GM23338 (cell line): Measurements from ENCODE around the gene SLC36A1. TPM values are rescaled to one million over a fixed set of nuclear protein-coding genes. Genes with fewer than 3 reads are reported as not detected.
A peak's percentile ranks its signal among the peaks of the same experiment; 100 is the strongest.

ENCODE experiments used
- ATAC-seq: fragments of 200-7000 bp; cut with Tn5 transposase; 3 replicates; pipeline ENCODE4 v1.9.1; 2020
- DNase-seq: peaks from one replicate; pipeline ENCODE4 v3.0.0-alpha.2; 2015; ENCODE audit warnings: low spot score
- H2AFZ ChIP-seq: fragments of 200-600 bp; sonication (generic); 2 replicates; pipeline ENCODE4 v1.8.0; 2016; ENCODE audit warnings: antibody characterized with exemption, mild to moderate bottlenecking, moderate library complexity
- H3F3A ChIP-seq: fragments of 200-600 bp; sonication (generic); replicated peaks from 2 replicates; pipeline ENCODE4 v1.8.0; 2017; ENCODE audit warnings: antibody characterized with exemption, mixed run types, low read depth
- H3K27ac ChIP-seq: fragments of 200-600 bp; sonication (generic); 2 replicates; pipeline ENCODE4 v1.6.1; 2016; ENCODE audit warnings: low read depth
- H3K27me3 ChIP-seq: fragments of 200-600 bp; sonication (generic); 2 replicates; pipeline ENCODE4 v1.8.0; 2016; ENCODE audit warnings: mild to moderate bottlenecking, mixed run types, moderate library complexity; ENCODE audit not compliant: insufficient read depth
- H3K36me3 ChIP-seq: fragments of 200-600 bp; sonication (generic); 2 replicates; pipeline ENCODE4 v1.8.0; 2016; ENCODE audit warnings: mild to moderate bottlenecking; ENCODE audit not compliant: insufficient read depth
- H3K4me1 ChIP-seq: fragments of 200-600 bp; sonication (generic); 2 replicates; pipeline ENCODE4 v1.8.0; 2016; ENCODE audit warnings: mild to moderate bottlenecking, moderate library complexity; ENCODE audit not compliant: insufficient read depth
- H3K4me2 ChIP-seq: fragments of 200-600 bp; sonication (generic); 2 replicates; pipeline ENCODE4 v1.7.1; 2017; ENCODE audit warnings: mixed run types
- H3K4me3 ChIP-seq: fragments of 200-600 bp; sonication (generic); 2 replicates; pipeline ENCODE4 v1.6.1; 2016; ENCODE audit warnings: mixed run types
- H3K79me2 ChIP-seq: fragments of 200-600 bp; sonication (generic); replicated peaks from 2 replicates; pipeline ENCODE4 v1.8.0; 2017; ENCODE audit warnings: mild to moderate bottlenecking; ENCODE audit not compliant: insufficient read depth
- H3K9me2 ChIP-seq: fragments of 200-600 bp; sonication (generic); 2 replicates; pipeline ENCODE4 v1.8.0; 2017; ENCODE audit not compliant: insufficient read depth
- H4K20me1 ChIP-seq: fragments of 200-600 bp; sonication (generic); replicated peaks from 2 replicates; pipeline ENCODE4 v1.8.0; 2017; ENCODE audit warnings: mild to moderate bottlenecking; ENCODE audit not compliant: insufficient read depth
- H3K27ac Mint-ChIP-seq: 2 replicates; pipeline ENCODE4 v1.8.0; 2020; ENCODE audit warnings: inconsistent platforms, mild to moderate bottlenecking, moderate library complexity, mixed read lengths
- H3K27me3 Mint-ChIP-seq: 3 replicates; pipeline ENCODE4 v1.8.0; 2022; ENCODE audit warnings: low read depth, mild to moderate bottlenecking, moderate library complexity, mixed read lengths, inconsistent platforms; ENCODE audit not compliant: insufficient read depth, poor library complexity
- H3K36me3 Mint-ChIP-seq: 3 replicates; pipeline ENCODE4 v1.8.0; 2021; ENCODE audit warnings: low read depth, mild to moderate bottlenecking, inconsistent platforms, moderate library complexity, mixed read lengths
- H3K4me1 Mint-ChIP-seq: 3 replicates; pipeline ENCODE4 v1.8.0; 2020; ENCODE audit warnings: mild to moderate bottlenecking, inconsistent platforms, mixed read lengths
- H3K4me3 Mint-ChIP-seq: 3 replicates; pipeline ENCODE4 v1.8.0; 2021; ENCODE audit warnings: moderate library complexity, mild to moderate bottlenecking, inconsistent platforms, mixed read lengths
- H3K9me3 Mint-ChIP-seq: 3 replicates; pipeline ENCODE4 v1.8.0; 2020; ENCODE audit warnings: moderate library complexity, mild to moderate bottlenecking, inconsistent platforms, mixed read lengths
- CREB1 ChIP-seq: fragments of 250-450 bp; sonication (Bioruptor Pico); IDR thresholded peaks from 2 replicates; pipeline ENCODE4 v1.5.0; 2020; ENCODE audit warnings: low read depth, mild to moderate bottlenecking, moderate library complexity
- EZH2 ChIP-seq: fragments of 200-600 bp; sonication (generic); IDR thresholded peaks from one replicate; pipeline ENCODE4 v1.8.0; 2017; ENCODE audit warnings: antibody characterized with exemption, mild to moderate bottlenecking, low read depth; ENCODE audit not compliant: unreplicated experiment
- EZH2phosphoT487 ChIP-seq: fragments of 200-600 bp; sonication (generic); IDR thresholded peaks from one replicate; pipeline ENCODE4 v1.8.1; 2018; ENCODE audit warnings: antibody characterized with exemption; ENCODE audit not compliant: unreplicated experiment
- JUNB ChIP-seq: IDR thresholded peaks from one replicate; pipeline ENCODE4 v1.6.1; 2016; ENCODE audit warnings: antibody characterized with exemption; ENCODE audit not compliant: unreplicated experiment
- NANOG ChIP-seq: IDR thresholded peaks from 2 replicates; pipeline ENCODE4 v1.6.1; 2016; ENCODE audit warnings: antibody characterized with exemption, borderline replicate concordance
- STAT1 ChIP-seq: IDR thresholded peaks from one replicate; pipeline ENCODE4 v1.6.1; 2016; ENCODE audit warnings: antibody characterized with exemption; ENCODE audit not compliant: unreplicated experiment
- ZNF114 ChIP-seq: fragments of 250-450 bp; sonication (Bioruptor Pico); IDR thresholded peaks from 2 replicates; pipeline ENCODE4 v1.5.0; 2020; ENCODE audit warnings: mild to moderate bottlenecking, moderate library complexity
- ZNF331 ChIP-seq: fragments of 250-450 bp; sonication (Bioruptor Pico); IDR thresholded peaks from 2 replicates; pipeline ENCODE4 v1.5.0; 2020; ENCODE audit warnings: low read depth, mild to moderate bottlenecking, moderate library complexity
- polyA plus RNA-seq: library from polyadenylated mRNA; unstranded; fragments of >200 nt; fragmentation: Nextera tagmentation; extraction: Ambion mirVana; gene quantifications from 2 replicates; pipeline ENCODE4 v1.2.1, GENCODE V29; 2016
- total RNA-seq: library from RNA; depleted of rRNA; stranded (reverse); fragments of >200 nt; shearing (Covaris generic); gene quantifications from 2 replicates; pipeline ENCODE4 v1.2.3, GENCODE V29; 2014
- TF ChIP-seq, protein P1 (sequence below): IDR thresholded peaks from 2 replicates; pipeline ENCODE4 v1.6.1; 2016; ENCODE audit warnings: antibody characterized with exemption
- TF ChIP-seq, protein P2 (sequence below), 2 experiments: fragments of 200-600 bp in 1 of 2; sonication (generic) in 1 of 2; conservative IDR thresholded peaks; 2 replicates each; pipeline versions ENCODE4 v1.5.1 to v1.6.1; 2016 to 2017; ENCODE audit warnings: antibody characterized with exemption in 2 of 2, low read depth in 2 of 2, mild to moderate bottlenecking in 2 of 2, moderate library complexity in 1 of 2

Gene SLC36A1
- total and polyA plus RNA-seq, 2 experiments from 2014 or later = 5.2 to 10.4 TPM

DNA sequence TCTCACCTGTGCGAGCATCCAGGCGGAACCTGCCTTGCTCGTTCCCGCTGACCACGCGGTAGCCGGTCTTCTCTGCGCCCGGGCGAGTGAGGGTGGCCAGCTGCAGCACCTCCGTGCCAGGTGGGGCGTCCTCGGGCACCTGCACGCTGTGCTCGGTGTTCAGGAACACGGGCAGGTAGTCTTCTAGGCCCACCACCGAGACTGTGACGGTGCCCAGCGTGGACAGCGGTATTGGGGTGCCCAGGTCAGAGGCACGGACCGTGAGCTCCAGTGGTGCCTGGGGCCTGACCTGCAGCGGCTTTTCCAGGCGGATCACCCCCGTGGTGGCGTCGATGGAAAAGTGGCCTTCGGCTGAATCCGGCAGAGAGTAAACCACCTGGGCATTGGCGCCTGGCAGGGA, 84.2 kb downstream of the SLC36A1 start:
- peaks cover 3% of the 10 kb centered on the region for H3K27me3 Mint-ChIP-seq
- H3F3A ChIP-seq = no peaks in the 10 kb centered on the region
- H3K9me2 ChIP-seq = no peaks in the 10 kb centered on the region
- TF ChIP-seq STAT1 (no peak), CREB1 (no peak)
- ATAC-seq (no peak), DNase-seq (no peak)
- no peak overlapping the region for H3K27ac Mint-ChIP-seq
- no peaks in the 10 kb centered on the region for H3K9me3 Mint-ChIP-seq
- no peaks in the 10 kb centered on the region for H3K4me1 ChIP-seq
- no peak overlapping the region for H3K4me2 ChIP-seq
- H2AFZ ChIP-seq = no peak overlapping the region
- no peaks in the 10 kb centered on the region for H4K20me1 ChIP-seq
- no peaks in the 10 kb centered on the region for H3K36me3 Mint-ChIP-seq
- H3K4me3 Mint-ChIP-seq = no peak overlapping the region
- H3K4me1 Mint-ChIP-seq = 0 out of 3 replicates have a peak, but pooled peaks cover 2% of the 10 kb centered on the region
- no peak overlapping the region for H3K27ac ChIP-seq
- H3K4me3 ChIP-seq = no peak overlapping the region
- no peaks in the 10 kb centered on the region for H3K36me3 ChIP-seq
- H3K79me2 ChIP-seq = no peaks in the 10 kb centered on the region
- H3K27me3 ChIP-seq = no peaks in the 10 kb centered on the region

DNA sequence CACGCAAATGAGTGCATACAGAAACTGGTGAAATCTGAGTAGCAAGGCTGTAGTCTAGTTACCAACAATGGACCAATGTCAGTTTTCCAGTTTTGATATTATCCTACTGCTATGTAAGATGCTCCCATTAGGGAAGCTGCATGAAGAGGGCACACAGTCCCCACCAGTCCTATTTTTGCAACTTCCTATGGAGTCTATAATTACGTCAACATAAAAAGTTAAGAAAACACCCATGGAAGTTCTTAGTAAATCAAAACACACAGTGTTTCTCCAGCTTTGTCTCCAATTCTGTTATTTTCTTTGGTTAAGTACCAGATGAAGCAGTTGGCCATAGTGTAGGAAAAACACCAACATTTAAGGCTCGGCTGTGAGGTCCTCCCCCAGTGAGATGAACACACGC, 85.0 kb downstream of the SLC36A1 start:
- ATAC-seq (no peak), DNase-seq (no peak)
- Histone ChIP-seq H3K4me3 (no peak overlapping the region), H3K4me1 (no peaks in the 10 kb centered on the region), H3K4me2 (no peak overlapping the region), H4K20me1 (no peaks in the 10 kb centered on the region), H3K79me2 (no peaks in the 10 kb centered on the region), H2AFZ (no peak overlapping the region), H3K27ac (no peak overlapping the region), H3K36me3 (no peaks in the 10 kb centered on the region), H3K9me2 (no peaks in the 10 kb centered on the region), H3F3A (no peaks in the 10 kb centered on the region), H3K27me3 (no peaks in the 10 kb centered on the region)
- Mint-ChIP-seq H3K36me3 (no peaks in the 10 kb centered on the region), H3K4me1 (0 out of 3 replicates have a peak, but pooled peaks cover 2% of the 10 kb centered on the region), H3K27ac (no peak overlapping the region), H3K9me3 (no peaks in the 10 kb centered on the region), H3K27me3 (peaks cover 4% of the 10 kb centered on the region), H3K4me3 (no peak overlapping the region)
- TF ChIP-seq, protein P1, sequence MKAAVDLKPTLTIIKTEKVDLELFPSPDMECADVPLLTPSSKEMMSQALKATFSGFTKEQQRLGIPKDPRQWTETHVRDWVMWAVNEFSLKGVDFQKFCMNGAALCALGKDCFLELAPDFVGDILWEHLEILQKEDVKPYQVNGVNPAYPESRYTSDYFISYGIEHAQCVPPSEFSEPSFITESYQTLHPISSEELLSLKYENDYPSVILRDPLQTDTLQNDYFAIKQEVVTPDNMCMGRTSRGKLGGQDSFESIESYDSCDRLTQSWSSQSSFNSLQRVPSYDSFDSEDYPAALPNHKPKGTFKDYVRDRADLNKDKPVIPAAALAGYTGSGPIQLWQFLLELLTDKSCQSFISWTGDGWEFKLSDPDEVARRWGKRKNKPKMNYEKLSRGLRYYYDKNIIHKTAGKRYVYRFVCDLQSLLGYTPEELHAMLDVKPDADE = no peak
- no peak for TF ChIP-seq NANOG
- TF ChIP-seq ZNF114 (CRISPR knock-in tag) = no peak
- no peak for TF ChIP-seq ZNF331
- TF ChIP-seq EZH2 = no peak
- no peak for TF ChIP-seq JUNB
- TF ChIP-seq CREB1 = no peak
- TF ChIP-seq EZH2phosphoT487 = no peak

DNA sequence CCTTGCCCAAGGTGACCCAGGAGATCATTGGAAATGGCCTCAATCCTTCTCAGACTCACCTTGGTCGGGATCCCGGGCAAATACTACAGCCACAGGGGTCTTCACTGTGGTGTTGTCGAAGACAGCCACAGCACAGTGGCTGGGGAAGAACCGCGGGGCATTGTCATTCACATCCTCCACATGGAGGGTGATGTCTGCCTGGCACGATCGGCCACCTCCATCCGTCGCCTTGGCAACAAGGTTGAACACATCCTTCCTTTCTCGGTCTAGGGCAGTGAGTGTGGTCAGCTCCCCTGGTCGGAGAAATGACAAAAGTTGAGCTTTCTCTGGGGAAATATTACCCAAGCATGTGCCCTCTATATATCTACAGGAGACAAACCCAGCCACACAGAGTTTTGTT, 86.9 kb downstream of the SLC36A1 start:
- ATAC-seq = peak; percentile 85
- no peaks in the 10 kb centered on the region for H4K20me1 ChIP-seq
- TF ChIP-seq, protein P2, sequence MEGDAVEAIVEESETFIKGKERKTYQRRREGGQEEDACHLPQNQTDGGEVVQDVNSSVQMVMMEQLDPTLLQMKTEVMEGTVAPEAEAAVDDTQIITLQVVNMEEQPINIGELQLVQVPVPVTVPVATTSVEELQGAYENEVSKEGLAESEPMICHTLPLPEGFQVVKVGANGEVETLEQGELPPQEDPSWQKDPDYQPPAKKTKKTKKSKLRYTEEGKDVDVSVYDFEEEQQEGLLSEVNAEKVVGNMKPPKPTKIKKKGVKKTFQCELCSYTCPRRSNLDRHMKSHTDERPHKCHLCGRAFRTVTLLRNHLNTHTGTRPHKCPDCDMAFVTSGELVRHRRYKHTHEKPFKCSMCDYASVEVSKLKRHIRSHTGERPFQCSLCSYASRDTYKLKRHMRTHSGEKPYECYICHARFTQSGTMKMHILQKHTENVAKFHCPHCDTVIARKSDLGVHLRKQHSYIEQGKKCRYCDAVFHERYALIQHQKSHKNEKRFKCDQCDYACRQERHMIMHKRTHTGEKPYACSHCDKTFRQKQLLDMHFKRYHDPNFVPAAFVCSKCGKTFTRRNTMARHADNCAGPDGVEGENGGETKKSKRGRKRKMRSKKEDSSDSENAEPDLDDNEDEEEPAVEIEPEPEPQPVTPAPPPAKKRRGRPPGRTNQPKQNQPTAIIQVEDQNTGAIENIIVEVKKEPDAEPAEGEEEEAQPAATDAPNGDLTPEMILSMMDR (conservative IDR thresholded peaks at IDR 0.05; ENCODE audit: low read depth in 2 of 2) = no peak
- TF ChIP-seq JUNB = no peak
- Mint-ChIP-seq H3K4me3 (no peak overlapping the region), H3K4me1 (0 out of 3 replicates have a peak, but pooled peaks cover 2% of the 10 kb centered on the region), H3K27me3 (peaks cover 4% of the 10 kb centered on the region), H3K36me3 (no peaks in the 10 kb centered on the region), H3K9me3 (no peaks in the 10 kb centered on the region), H3K27ac (no peak overlapping the region)
- H3K27ac ChIP-seq = no peak overlapping the region
- H3K4me3 ChIP-seq = no peak overlapping the region
- DNase-seq = peak; percentile 72
- no peak overlapping the region for H3K4me2 ChIP-seq
- no peaks in the 10 kb centered on the region for H3K79me2 ChIP-seq
- no peaks in the 10 kb centered on the region for H3K9me2 ChIP-seq
- no peaks in the 10 kb centered on the region for H3K27me3 ChIP-seq
- H3F3A ChIP-seq = no peaks in the 10 kb centered on the region
- H3K4me1 ChIP-seq = no peaks in the 10 kb centered on the region
- H3K36me3 ChIP-seq = no peaks in the 10 kb centered on the region
- H2AFZ ChIP-seq = no peak overlapping the region
